PC-3 (cell line): ENCODE results near the gene TBC1D16. TPM values are rescaled to one million over a fixed set of nuclear protein-coding genes. Genes with fewer than 3 reads are reported as not detected.

Experiments used
- ATAC-seq: fragments of 200-7000 bp; cut with Tn5 transposase; 2 replicates; pipeline ENCODE4 v1.9.1; 2020; ENCODE audit warnings: mild to moderate bottlenecking, moderate library complexity
- BruUV-seq: library from RNA; stranded (reverse); fragments of 400-500 nt; replicated peaks from 2 replicates; lab custom pipeline; 2021; lab: Mats Ljungman, UMichigan
- CTCF ChIA-PET: fragments of 300-600 bp; sonication (Branson Sonifier 250); formaldehyde crosslinking; loops from one replicate; lab custom pipeline; 2022; ENCODE audit warnings: antibody characterized with exemption; lab: Charles Lee
- POLR2A ChIA-PET: fragments of 300-600 bp; sonication (Branson Sonifier 250); formaldehyde crosslinking; loops from one replicate; lab custom pipeline; 2022; ENCODE audit warnings: antibody characterized with exemption; ENCODE audit not compliant: unreplicated experiment; lab: Charles Lee
- DNase-seq: peaks from one replicate; pipeline ENCODE4 v3.0.0-alpha.2; 2015
- H2AFZ ChIP-seq: fragments of 300-600 bp; sonication (generic); 2 replicates; pipeline ENCODE4 v1.6.0; 2016; ENCODE audit warnings: antibody characterized with exemption, low read length
- H3F3A ChIP-seq: fragments of 300-600 bp; sonication (generic); one replicate; pipeline ENCODE4 v1.6.0; 2017; ENCODE audit warnings: antibody characterized with exemption, low read length, control low read depth, mild to moderate bottlenecking; ENCODE audit not compliant: unreplicated experiment
- H3K27ac ChIP-seq: fragments of 300-600 bp; sonication (generic); 2 replicates; pipeline ENCODE4 v1.5.1; 2016; ENCODE audit warnings: mild to moderate bottlenecking, low read length
- H3K27me3 ChIP-seq: fragments of 300-600 bp; sonication (generic); 2 replicates; pipeline ENCODE4 v1.6.1; 2016; ENCODE audit warnings: low read length, mixed read lengths
- H3K36me3 ChIP-seq: fragments of 300-600 bp; sonication (generic); 2 replicates; pipeline ENCODE4 v1.6.1; 2016; ENCODE audit warnings: low read depth, mixed run types, low read length, mixed read lengths
- H3K4me1 ChIP-seq: fragments of 300-600 bp; sonication (generic); 2 replicates; pipeline ENCODE4 v1.5.1; 2016; ENCODE audit warnings: low read length; ENCODE audit not compliant: insufficient read depth
- H3K4me2 ChIP-seq: fragments of 300-600 bp; sonication (generic); 2 replicates; pipeline ENCODE4 v1.6.0; 2016; ENCODE audit warnings: low read length
- H3K4me3 ChIP-seq: fragments of 300-600 bp; sonication (generic); 2 replicates; pipeline ENCODE4 v1.5.1; 2016; ENCODE audit warnings: mild to moderate bottlenecking, low read length, mixed read lengths
- H3K79me2 ChIP-seq: fragments of 300-600 bp; sonication (generic); 2 replicates; pipeline ENCODE4 v1.6.1; 2017; ENCODE audit warnings: low read length, mixed read lengths
- H3K9ac ChIP-seq: fragments of 300-600 bp; sonication (generic); 2 replicates; pipeline ENCODE4 v1.6.0; 2016; ENCODE audit warnings: mild to moderate bottlenecking, low read length
- H3K9me2 ChIP-seq: fragments of 300-600 bp; sonication (generic); replicated peaks from 2 replicates; pipeline ENCODE4 v1.6.1; 2016; ENCODE audit warnings: mixed run types, low read length, mixed read lengths
- H3K9me3 ChIP-seq: fragments of 300-600 bp; sonication (generic); 2 replicates; pipeline ENCODE4 v1.6.1; 2016; ENCODE audit warnings: low read length, mixed read lengths
- H4K20me1 ChIP-seq: fragments of 300-600 bp; sonication (generic); 2 replicates; pipeline ENCODE4 v1.6.1; 2016; ENCODE audit warnings: low read length, mixed read lengths
- CTCF ChIP-seq: fragments of 300-600 bp; sonication (generic); conservative IDR thresholded peaks from 2 replicates; pipeline ENCODE4 v1.5.1; 2017; ENCODE audit warnings: antibody characterized with exemption, low read depth, mild to moderate bottlenecking, low read length
- EZH2 ChIP-seq: fragments of 300-600 bp; sonication (generic); IDR thresholded peaks from one replicate; pipeline ENCODE4 v1.6.1; 2017; ENCODE audit warnings: antibody characterized with exemption, mild to moderate bottlenecking, low read length; ENCODE audit not compliant: unreplicated experiment
- EZH2phosphoT487 ChIP-seq: fragments of 300-600 bp; sonication (generic); IDR thresholded peaks from 2 replicates; pipeline ENCODE4 v1.6.1; 2018; ENCODE audit warnings: mild to moderate bottlenecking, antibody characterized with exemption, low read length, borderline replicate concordance
- intact Hi-C: fragments of 100-400 bp; cut with micrococcal nuclease; formaldehyde crosslinking; loops from 2 replicates; pipeline ENCODE4 v1.9.0; 2023
- total RNA-seq: library from RNA; depleted of rRNA; stranded (reverse); fragments of >200 nt; gene quantifications from 2 replicates; pipeline ENCODE4 v1.2.3, GENCODE V29; 2014

Gene TBC1D16
- total RNA-seq, 1 experiment from 2014 or later = 23.7 TPM

GRCh38 chr17:79926142-79926604 is 109.5 kb downstream of the TBC1D16 start:
- POLR2A ChIA-PET = no interaction called here
- H3K36me3 ChIP-seq = no peaks in the 10 kb centered on the region
- H3K4me2 ChIP-seq = no peak overlapping the region
- BruUV-seq = no TSS peak
- no peak overlapping the region for H3K4me3 ChIP-seq
- H3K27me3 ChIP-seq = peaks cover 20% of the 10 kb centered on the region
- no peaks in the 10 kb centered on the region for H3K9me3 ChIP-seq
- no peak overlapping the region for H3K27ac ChIP-seq
- TF ChIP-seq EZH2phosphoT487 (no peak), CTCF (no peak), EZH2 (no peak)
- DNase-seq = no peak
- ATAC-seq = no peak
- no peaks in the 10 kb centered on the region for H4K20me1 ChIP-seq
- intact Hi-C loops = no loop called here
- H2AFZ ChIP-seq = no peak overlapping the region
- H3K9me2 ChIP-seq = no peaks in the 10 kb centered on the region
- H3K4me1 ChIP-seq = peaks cover 16% of the 10 kb centered on the region
- no peaks in the 10 kb centered on the region for H3K79me2 ChIP-seq
- CTCF ChIA-PET = no interaction called here
- H3K9ac ChIP-seq = no peak overlapping the region
- H3F3A ChIP-seq = no peaks in the 10 kb centered on the region

DNA sequence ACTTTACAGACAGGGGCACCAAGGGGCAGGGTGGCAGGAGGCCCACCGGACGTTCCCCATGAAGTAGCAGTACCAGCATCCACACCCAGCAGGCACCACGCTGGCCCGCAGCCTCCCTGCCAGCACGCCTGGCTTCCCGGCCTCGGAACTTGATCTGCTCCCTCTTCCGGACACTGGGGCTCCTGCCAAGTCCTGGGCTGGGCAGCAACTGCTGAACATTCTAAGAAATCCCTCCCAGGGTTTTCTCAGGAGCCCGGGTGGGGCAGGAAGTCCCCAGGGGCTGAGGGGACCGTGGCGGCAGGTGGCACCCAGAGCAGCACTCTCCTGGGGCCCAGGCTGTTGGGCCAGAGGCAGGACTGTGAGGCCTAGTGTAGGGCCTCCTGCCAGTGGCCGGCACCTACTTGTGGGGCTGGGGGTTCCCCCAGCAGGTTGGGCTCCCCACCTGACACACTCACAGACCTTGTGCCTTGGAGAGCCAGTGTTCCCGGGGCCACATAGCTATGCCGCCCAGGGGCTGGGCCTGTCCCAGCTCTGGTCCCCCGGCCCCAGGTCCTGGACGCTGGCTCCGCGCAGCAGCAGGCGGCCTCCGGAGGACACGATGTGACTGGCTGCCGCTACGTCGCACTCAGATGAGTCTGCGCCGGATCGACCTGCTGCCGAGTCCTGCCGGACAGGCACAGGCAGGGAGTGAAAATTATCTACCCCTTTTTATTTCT is 110.3 kb downstream of the TBC1D16 start:
- no peaks in the 10 kb centered on the region for H4K20me1 ChIP-seq
- BruUV-seq = no TSS peak
- H3K4me3 ChIP-seq = no peak overlapping the region
- H3K36me3 ChIP-seq = no peaks in the 10 kb centered on the region
- no peaks in the 10 kb centered on the region for H3K9me3 ChIP-seq
- H2AFZ ChIP-seq = peak overlapping the region; percentile 70
- H3K9ac ChIP-seq = no peak overlapping the region
- ATAC-seq (peak; percentile 92), DNase-seq (peak; percentile 88)
- peaks cover 12% of the 10 kb centered on the region for H3K27me3 ChIP-seq
- H3K4me2 ChIP-seq = peak overlapping the region; percentile 58
- H3K27ac ChIP-seq = peak overlapping the region; percentile 29
- intact Hi-C loops = loop anchor here (2.0 kb wide), 2 partner anchors 51 to 87 kb away; partner anchors contain the start of gene CBX4
- no peaks in the 10 kb centered on the region for H3K9me2 ChIP-seq
- peaks cover 16% of the 10 kb centered on the region for H3K4me1 ChIP-seq
- ChIA-PET CTCF (no interaction called here), POLR2A (no interaction called here)
- TF ChIP-seq CTCF = 0 out of 2 replicates have a peak, but pooled peaks have one; percentile 24
- no peak for TF ChIP-seq EZH2phosphoT487
- no peaks in the 10 kb centered on the region for H3F3A ChIP-seq
- H3K79me2 ChIP-seq = no peaks in the 10 kb centered on the region

- Histone ChIP-seq H3K9me3 (no peaks in the 10 kb centered on the region), H3F3A (no peaks in the 10 kb centered on the region), H3K4me1 (peaks cover 14% of the 10 kb centered on the region), H3K79me2 (no peaks in the 10 kb centered on the region), H3K36me3 (no peaks in the 10 kb centered on the region), H3K4me3 (no peak overlapping the region), H3K9ac (no peak overlapping the region), H3K27me3 (peaks cover 7% of the 10 kb centered on the region; the same call in 1 of the 2 replicates), H3K9me2 (no peaks in the 10 kb centered on the region), H3K4me2 (no peak overlapping the region), H3K27ac (no peak overlapping the region), H4K20me1 (no peaks in the 10 kb centered on the region), H2AFZ (no peak overlapping the region)
- no TSS peak for BruUV-seq
- TF ChIP-seq EZH2phosphoT487 (no peak), EZH2 (no peak)
- ATAC-seq = no peak
- ChIA-PET POLR2A (no interaction called here), CTCF (no interaction called here)
- intact Hi-C loops = loop anchor here (2.0 kb wide), 2 partner anchors 50 to 86 kb away; partner anchors contain the start of gene CBX4
- DNase-seq = no peak
Observed at GRCh38 chr17:79924639-79924976, 111.1 kb downstream of the TBC1D16 start.
